Measurements from ENCODE around the gene CADM1.

GRCh38 chr11:115496892-115497291, 7.3 kb downstream of the CADM1 start:
- no peak for TF ChIP-seq CTCF (IDR thresholded peaks at IDR 0.05)
- TF ChIP-seq POLR2AphosphoS5 (IDR thresholded peaks at IDR 0.05): no peak

All from stomach (tissue), 4 donors.